OCI-M1 (cell line): ENCODE data around the gene DENND1A.

Experiments used
- DNase-seq: peaks from one replicate; lab custom pipeline; 2025; lab: John Stamatoyannopoulos, UW

DENND1A gene

DNA sequence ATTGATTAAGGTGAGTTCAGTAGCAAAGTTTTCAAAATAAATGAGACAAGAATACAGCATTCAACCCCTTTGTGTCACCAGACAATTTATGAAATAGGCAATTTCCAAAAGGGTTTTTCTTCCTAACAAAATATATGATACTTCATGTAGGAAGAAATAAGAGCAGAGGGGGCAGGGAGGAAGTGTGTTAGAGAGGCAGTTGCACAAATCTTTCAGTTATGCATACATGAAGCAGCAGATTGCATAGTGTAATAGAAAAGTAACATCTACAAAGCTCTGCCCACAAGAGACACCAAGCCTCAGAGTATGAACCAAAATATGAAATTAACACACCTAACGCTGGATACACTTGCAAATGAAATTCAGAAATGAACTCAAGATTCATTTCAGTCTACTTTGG, 157.0 kb downstream of the DENND1A start:
- peak; percentile 8 for DNase-seq

DNA sequence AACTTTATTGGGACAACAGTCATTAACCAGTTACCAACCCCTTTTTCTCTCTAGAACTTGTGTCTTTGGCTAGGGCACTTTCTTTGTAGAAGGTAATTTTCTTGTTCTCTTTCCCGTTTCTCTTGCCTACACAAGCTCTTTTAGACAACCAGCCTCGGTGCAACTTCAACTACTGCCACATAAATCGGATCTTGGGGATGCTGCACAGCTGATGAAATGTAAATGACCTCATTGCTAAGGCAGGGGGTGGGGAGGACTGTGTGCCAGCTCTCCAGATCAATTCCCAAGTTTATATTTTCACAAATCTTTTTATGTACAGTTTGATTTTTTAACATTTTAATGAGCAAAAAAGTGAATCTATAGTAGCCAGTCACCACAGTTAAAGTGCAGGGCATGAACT, 157.6 kb downstream of the DENND1A start:
- DNase-seq: no peak

DNA sequence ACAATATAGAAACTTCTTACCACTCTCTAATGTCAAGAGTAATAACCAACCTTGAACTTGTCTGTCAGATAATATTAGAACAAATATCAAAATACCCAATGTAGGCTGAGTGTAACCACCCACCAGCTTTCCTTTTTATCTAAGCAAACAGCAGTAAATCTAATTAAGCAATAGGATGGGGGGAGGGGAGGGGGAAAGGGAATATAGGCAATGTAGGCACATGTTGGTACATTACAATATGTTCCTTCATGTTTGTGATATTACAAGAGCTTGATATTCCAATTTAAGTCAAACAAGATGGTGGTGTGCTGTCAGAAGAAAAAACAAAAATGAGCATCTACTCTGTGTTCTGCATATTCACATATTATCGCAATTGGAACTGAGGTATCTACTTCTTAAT, 158.2 kb downstream of the DENND1A start:
- peak; percentile 34 for DNase-seq

DNA sequence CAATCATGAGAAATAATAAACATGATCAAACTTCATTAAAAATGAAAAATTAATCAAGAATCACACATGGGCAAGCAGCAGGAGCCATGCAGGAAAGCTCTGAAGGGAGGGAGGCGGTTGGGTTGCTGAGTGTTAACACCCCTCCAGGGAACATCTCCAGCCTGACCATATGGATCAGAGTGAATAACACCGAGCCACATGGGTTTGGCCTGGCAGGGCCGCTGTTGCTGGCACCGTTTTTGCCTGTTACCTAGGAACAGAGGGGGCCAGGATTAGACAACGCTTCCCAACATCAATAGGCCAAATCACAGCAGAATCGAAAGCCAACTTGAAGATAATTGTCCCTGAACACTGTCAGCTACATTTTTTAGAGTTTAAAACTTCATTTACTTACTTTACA, 160.2 kb downstream of the DENND1A start:
- no peak for DNase-seq

DNA sequence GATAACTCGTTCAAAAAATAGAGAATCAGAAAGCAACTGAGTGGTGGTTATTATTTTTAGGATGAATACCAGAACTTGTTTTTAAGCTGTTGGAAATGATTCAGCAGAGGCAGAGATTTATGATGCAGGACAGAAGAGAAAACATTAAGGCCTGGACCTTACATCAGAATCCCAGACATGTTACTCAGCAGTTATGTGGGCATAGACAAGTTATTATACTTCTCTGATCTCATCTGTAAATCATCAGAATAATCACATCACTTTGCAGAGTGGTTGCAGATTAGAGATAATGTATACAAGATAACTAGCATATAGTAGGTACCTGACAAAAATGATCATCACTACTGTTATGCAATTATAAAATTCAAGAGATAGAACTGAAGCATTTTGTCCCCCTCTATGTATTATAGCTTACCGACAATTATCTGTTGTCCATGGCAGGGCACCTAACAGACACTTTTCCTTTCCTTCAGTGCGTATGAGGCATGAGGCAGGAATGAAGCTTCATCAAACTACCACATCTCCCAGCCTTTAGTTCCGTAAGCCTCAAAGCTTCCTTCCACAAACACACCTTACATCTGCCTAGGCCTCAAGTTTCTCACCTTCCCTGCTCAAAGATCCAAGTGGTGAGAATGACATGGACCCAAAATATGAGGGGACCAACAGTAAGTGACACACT, 165.9 kb downstream of the DENND1A start:
- DNase-seq: no peak

DNA sequence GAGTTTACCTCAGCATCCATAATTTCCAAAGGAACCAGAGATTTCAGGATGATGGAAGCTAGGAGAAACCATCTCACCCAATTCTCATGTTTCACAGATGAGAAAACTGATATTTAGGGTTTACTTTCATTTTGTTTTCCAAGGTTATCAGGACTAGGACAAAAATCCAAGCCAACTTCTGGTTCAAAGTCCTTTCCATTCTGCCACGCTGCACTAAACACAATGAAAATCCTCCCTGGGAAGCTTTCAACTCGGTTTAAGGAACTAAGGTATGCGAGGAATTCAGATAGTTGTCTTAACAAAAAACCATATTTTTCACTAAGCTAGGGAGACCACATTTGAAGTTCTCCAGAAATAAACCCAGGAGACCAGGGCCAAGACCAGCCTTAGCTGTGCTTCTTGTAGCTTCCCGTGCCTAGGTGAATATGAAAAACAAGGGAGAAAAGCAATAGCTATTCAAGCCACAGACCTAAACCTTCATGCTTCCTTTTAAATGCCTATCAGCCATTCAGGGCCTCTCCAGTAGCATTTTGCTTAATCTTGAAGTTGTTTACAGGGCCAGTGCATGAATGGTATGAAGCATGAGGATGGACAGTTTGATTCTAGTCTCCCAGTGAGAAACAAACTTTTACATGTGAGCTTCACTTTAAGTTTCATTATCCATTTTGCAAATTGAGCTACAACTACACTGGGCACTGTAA, 167.9 kb downstream of the DENND1A start:
- no peak for DNase-seq

DNA sequence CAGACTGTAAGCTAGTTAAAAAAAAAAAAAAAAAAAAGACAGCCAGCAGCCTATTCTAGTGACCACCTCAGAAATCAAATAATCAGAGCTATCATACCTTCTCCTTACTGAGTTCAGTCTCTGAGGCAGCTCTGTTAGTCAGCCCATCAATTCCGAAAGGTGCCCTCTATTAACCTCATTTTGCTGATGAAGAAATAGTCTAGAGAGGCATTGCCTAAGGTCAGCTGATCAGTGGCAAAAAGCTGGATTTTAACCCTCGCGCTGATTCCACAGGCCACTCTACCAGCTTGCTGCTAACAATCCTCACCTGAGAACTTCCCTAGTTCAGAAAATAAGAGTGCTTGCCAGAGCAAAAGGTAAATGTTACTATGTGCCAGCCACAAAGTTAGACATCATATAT, 172.0 kb downstream of the DENND1A start:
- no peak for DNase-seq

DNA sequence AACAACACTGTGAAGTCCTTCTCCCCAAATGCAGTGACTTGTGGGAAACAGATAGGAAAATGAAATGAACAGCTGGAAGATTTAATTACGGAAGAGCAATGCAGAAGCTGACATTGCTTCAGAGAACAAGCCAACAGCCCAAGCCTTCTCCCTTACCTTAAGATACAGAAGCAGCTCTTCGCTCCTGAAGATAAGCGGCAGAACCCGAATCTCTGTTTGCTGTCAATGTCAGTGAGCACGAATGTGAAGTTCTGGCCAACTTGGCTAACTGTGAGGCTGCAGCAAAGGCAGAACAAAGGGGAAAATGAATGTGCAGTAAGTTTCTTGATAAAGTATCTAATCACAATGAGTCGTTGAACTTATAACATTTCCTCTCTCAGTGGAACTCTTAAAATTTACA, 172.4 kb downstream of the DENND1A start:
- no peak for DNase-seq

DNA sequence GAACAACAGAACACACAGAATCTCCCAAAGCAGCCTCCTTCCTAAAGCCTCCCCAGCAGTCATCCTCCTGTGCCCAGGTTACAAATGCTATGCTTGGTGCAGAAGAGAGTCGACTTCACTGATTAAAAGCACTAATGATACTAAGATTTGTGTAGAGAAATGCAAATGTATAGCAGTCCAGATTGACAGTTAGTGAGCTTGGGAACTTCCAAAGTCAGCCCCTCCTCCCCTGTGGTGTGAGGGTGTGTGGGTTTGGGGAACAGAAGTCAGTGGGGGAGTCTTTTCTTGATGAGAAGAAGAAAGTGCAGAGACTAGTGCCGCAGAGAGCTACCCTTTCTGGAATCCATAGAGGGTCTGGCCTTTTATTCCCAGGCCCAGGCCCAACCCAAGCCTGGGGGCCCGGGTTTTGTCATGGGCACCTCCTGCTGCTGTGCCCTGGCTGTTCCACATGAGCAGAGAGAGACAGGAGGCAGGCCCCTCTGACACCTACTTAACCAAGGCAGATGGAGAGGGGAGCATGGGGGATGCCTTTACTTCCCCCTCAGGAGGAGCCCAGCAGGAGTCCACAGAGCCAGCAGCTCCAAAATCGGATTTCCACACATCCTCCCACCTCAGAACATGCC, 173.3 kb downstream of the DENND1A start:
- no peak for DNase-seq

DNA sequence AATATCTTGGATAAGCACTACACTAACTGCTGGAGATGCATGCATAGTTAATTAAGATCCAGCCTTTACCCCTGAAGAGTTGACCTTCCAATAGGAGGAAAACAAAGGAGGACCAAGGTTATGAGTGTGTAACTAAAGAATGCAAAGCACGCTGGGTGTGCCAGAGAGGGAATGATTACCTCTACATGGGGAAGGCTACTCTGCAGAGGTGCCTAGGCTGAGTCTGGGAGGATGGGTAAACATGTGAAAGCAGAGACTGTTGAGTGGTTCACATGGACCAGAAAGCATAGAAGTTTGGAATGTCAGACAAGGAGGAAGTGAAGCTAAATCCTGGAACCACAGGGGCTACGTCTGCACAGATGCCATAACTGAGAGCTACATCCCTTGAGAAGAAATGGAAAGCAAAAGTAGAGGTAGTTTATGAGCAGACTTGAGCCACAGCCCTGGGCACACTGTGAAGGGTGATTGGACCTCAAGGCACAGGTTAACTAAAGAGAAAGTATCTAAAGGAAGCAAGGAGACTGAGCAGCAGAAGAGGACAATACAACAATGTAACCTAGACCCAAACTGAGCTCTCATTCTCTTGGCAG, 176.2 kb downstream of the DENND1A start:
- DNase-seq: no peak

DNA sequence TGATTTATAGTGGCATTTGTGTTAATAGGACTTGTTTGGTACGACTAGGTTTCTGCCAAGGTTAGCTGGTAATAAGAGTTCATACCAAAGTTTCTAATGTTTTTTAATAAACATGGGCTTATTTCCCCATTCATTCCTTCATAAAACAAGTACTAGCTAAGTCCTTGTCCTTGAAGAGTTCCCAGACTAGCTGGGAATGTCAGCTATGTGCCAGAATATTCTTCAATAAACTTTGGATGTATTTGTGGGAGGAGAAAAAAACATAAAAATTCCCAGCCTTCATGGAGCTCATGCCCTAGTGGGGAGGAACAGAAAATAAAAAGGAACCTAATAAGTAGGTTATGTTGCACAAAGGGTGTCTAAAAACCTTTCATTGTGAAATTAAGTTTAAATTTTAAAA, 176.9 kb downstream of the DENND1A start:
- DNase-seq: no peak

DNA sequence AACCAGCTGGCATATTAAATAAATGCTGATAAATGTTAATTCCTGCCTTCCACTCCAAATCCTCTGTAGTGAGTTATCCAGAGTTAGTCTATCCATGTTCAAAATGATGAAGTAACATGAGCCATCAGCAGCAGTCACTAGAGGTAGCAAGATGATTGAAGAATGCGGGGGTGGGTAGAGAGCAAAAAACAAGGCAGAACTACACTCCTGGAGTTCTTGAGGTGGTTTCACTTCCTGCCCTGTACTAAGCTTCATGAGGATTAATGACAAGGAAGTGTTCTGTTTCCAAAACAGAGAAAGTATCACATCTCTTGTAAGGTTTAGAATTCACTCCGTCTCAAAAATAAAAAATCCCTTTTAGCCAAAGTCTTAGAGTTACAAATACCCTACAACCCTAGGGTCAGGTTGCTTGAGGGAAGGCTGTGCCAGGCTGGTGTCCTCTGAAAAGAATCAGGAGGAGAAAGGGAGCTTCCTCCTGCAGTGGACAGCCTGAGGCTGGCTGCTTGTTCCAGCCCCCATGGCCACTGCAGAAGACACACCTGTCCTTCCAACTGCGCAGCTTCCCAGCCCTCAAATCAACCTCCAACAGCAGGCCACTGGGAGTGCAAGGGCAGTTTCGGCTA, 180.2 kb downstream of the DENND1A start:
- DNase-seq: peak; percentile 31

DNA sequence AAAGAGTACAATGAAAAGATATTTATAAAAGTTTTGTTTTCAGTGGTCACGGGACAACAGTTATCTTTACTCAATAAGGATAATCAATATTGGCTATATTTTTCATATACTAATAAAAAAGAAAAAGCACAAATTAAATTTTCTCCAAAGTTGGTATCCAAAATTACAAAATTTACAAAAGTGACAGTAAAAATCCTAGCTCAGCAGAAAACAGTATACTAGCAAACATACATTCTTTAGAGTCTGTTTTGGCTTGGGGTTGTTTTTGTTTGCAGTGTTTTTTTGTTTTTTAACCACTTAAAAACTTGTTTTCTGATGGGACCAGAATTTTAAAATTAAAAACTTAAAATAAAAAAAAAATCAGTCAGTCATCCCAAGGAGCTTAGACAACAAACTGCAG, 183.2 kb downstream of the DENND1A start:
- DNase-seq: no peak

DNA sequence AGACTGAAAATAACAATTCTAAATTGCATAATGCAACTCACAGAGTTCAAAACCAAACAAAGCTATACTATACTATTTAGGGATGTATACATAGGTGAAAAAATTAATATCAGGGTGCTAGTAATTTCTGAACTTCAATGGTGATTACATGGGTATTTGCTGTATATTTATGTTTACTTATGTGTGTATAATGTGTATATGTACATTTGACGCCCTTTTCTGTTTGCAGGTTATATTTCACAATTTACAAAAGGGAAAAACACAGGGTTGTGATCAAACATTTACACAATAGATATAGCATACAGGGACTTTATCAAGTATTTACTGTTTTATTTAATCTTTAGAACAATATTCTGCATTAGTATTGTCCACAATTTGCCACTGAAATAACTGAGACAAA, 184.0 kb downstream of the DENND1A start:
- no peak for DNase-seq

DNA sequence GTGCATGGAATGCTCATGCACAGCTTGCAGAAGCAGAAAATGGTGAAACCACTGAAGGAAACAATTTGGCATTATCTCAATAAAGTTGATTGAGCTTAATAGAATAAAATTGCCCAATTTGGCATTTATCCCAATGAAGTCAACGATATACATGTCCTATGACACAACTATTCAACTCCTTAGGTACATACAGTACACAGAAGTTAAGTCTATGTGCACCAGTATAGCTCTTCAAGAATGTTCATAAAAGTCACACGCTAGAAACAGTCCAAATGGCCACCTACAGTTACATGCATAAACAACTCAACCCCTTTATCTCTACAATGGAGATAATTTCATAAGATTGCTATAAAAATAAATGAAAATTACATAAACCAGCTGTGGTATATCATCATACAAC, 184.5 kb downstream of the DENND1A start:
- DNase-seq: no peak

DNA sequence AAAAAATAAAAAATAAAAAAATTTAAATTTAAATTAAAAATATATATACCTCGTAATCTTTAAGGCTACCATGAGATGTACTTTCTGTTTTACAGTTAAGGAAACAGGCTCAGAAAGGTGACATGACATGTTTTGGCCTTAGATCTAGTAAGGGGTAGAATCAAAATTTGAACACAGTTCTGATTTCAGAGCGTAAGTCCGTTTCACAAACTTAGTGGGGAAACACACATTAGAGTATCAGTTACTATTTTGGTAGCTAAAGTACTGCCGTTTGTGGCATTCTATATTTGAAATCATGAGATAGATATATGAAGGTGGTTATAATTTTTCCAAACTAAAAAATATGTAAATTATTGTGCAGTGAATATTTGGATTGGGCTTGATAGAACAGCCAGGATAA, 186.2 kb downstream of the DENND1A start:
- no peak for DNase-seq

DNA sequence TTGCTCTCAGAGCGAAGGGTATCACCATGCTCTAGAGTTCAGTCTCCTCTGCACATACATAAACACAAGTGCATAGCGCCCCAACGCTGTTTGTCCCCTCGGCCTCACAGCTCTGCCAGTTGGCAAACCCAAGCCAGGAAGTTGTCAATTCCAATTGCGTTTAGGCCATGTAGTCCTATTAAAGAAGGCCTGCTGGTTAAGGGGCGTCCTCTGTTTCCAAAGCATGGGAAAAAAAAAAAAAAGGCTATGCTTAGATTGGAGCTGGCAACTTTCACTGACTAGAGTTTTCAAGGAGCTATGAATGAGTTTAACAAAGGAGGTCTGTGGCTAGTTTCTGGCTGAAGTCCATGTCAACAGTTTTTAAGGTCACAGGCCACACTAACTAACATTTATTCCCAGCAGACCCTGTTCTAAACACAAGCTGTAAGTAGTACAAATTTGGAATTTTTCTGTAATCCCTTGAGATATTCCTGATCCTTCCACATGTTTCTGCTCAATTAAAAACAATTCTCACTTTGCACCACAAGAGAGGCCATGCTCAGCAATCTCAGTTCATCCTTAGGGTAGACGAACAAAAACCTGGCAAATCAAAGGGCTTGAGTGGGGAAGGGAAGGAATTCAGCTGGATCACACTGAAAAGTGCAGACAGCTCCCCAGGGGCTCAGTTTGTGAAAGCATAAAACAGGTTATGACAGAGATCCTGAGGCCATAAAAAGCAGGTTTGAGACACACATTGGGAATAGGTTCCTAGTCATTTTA, 187.7 kb downstream of the DENND1A start:
- DNase-seq: no peak

DNA sequence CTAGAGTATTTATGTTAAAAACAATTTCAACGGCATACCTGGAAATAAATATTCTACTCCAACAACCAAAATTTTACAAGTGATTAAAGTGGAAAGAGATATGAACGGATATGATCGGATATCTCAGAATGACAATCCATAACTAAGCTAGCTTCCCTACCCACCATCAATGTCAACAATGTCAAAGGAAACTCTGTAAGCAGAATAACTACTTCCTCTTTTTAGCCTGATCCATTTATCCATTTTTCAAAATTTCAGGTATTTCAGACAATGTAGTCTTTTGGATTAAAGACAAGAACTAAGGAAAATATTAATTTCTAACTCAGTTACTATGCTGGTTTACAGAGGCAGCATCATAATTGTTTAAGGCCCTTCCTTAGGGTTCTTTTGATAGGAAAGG, 188.7 kb downstream of the DENND1A start:
- peak; percentile 70 for DNase-seq

DNA sequence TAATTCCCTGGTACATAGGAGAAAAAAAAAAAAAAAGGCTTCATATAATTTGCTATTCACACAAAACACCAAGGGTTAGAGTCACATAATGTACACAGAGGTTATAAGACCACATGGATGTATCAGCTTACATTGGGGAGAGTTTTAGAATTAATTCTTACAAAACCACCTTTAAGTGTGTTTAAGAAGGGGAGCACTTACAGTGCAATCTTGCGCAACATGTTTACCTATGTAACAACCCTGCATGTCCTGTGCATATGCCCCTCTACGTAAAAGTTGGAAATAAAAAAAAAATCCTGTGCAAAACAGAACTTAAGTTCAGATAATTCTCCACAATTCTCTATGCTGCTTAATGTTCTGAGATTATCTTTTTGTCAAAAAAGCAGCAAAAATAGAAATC, 190.0 kb downstream of the DENND1A start:
- DNase-seq: no peak

DNA sequence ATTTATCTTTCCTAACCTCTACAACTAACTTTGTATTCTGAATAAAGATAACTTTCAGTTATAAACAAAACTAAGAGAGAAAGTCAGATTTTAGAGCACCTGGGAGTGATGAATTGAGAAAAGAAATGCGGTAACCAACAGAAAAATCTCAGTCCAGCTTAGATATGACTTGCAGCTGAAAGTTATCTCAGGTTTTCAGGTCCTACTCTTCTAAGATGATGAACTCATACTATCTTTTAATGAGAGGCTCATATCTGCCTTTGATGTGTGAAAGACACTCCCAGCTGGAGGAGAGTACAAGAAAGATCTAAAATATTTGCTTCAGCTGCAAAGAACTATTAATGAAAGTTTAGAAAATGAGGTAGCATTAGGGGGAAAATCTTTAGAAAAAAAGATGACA, 190.5 kb downstream of the DENND1A start:
- DNase-seq: no peak

DNA sequence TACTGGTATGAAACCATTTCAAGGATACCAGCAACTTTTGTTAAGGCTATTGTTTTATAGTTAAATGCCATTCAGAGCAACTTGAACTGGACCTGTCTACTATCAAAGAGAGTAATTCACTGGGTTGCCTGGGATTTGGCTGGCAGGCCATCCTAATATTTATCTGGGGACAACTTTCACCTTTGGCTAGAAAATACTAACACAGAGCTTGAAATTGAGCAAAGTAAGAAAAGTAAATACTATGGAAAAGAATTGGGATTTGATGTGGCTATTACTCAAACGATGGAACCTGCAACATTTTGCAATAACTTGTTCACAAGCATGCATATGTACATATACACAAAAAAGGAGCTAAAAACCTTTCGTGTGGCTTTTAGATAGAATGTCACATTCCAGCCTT, 191.3 kb downstream of the DENND1A start:
- no peak for DNase-seq

DNA sequence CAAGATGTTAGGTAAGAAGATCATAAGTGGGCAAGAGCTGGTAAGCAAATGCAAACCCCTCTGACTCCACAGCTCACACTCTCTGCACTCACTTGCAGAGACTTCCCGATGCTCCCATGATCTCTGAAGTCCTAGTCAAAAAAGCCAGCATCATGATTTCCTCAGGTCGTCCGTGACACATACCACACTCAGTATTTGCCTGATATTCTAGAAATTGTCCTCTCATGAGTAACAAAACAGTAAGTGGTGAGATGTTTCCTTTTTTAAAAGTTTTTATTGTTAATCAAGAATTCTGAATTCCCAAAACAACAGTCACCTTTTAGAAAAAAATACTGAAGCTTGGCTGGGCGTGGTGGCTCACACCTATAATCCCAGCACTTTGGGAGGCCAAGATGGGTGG, 194.6 kb downstream of the DENND1A start:
- no peak for DNase-seq
